Left lung (tissue), 10 donors: ENCODE measurements around the gene NEURL1. TPM values are rescaled to one million over a fixed set of nuclear protein-coding genes. Genes with fewer than 3 reads are reported as not detected.
A peak's percentile ranks its signal among the peaks of the same experiment; 100 is the strongest.

ENCODE experiments used
- ATAC-seq: fragments of 200-7000 bp; cut with Tn5 transposase; one replicate; pipeline ENCODE4 v1.9.1; 2020; ENCODE audit warnings: moderate library complexity
- DNase-seq, 4 donors: peaks; one replicate each; pipeline ENCODE4 v3.0.0-alpha.2; 2013 to 2020
- H3K27ac ChIP-seq, 2 donors: fragments of 200-600 bp; sonication (generic) in 1 of 2; one replicate each; pipeline versions ENCODE4 v1.5.0 to v1.8.0; 2020 to 2021
- H3K27me3 ChIP-seq, 2 donors: fragments of 200-600 bp; sonication (generic) in 1 of 2; one replicate each; pipeline versions ENCODE4 v1.5.0 to v1.8.0; 2020 to 2021
- H3K36me3 ChIP-seq, 2 donors: fragments of 200-600 bp; sonication (generic) in 1 of 2; one replicate each; pipeline versions ENCODE4 v1.5.0 to v1.8.0; 2020 to 2021
- H3K4me1 ChIP-seq, 2 donors: fragments of 200-600 bp; one replicate each; pipeline ENCODE4 v1.8.0; 2021
- H3K4me3 ChIP-seq, 2 donors: fragments of 200-600 bp; sonication (generic) in 1 of 2; one replicate each; pipeline versions ENCODE4 v1.5.0 to v1.8.0; 2020 to 2021; ENCODE audit warnings: mild to moderate bottlenecking in 1 of 2
- H3K9me3 ChIP-seq, 2 donors: fragments of 200-600 bp; sonication (generic) in 1 of 2; one replicate each; pipeline versions ENCODE4 v1.5.0 to v1.8.0; 2020 to 2021
- CTCF ChIP-seq, 2 donors: fragments of 200-600 bp; sonication (generic) in 1 of 2; IDR thresholded peaks; one replicate each; pipeline versions ENCODE4 v1.5.0 to v1.8.0; 2021; ENCODE audit warnings: antibody characterized with exemption in 2 of 2
- intact Hi-C, 2 donors: fragments of 100-400 bp; cut with DNase I; formaldehyde crosslinking; loops; one replicate each; pipeline versions ENCODE4 v1.11.2 to v1.14.2; 2022
- polyA plus RNA-seq, 6 donors: library from polyadenylated mRNA; unstranded; fragments of 120-200 nt; gene quantifications; one replicate each; pipeline ENCODE4 v1.2.1, GENCODE V29; 2013; ENCODE audit not compliant: insufficient read length in 6 of 6
- total RNA-seq, 2 donors: library from RNA; stranded (reverse); fragmentation: NEBNext Ultra II Directional; extraction: Animal tissue kit (Norgen Biotek cat#: 25700); gene quantifications; one replicate each; pipeline ENCODE4 v1.2.1, GENCODE V29; 2021
- donor health status: DM: no; HTN: yes; CAD: no.
- donor health status: DM: no; HTN: no; CAD: no.

The NEURL1 gene
- total and polyA plus RNA-seq, 8 donors = 0.76 to 2.1 (median 1.4) TPM

- Histone ChIP-seq H3K4me3 (no peak overlapping the region), H3K36me3 (no peaks in the 10 kb centered on the region), H3K27me3 (peaks cover 0 to 17% of the 10 kb centered on the region in 2 donors), H3K4me1 (no peaks in the 10 kb centered on the region), H3K9me3 (no peaks in the 10 kb centered on the region), H3K27ac (no peak overlapping the region)
- no peak for TF ChIP-seq CTCF (IDR thresholded peaks at IDR 0.05)
- ATAC-seq (no peak), DNase-seq (no peak)
- intact Hi-C loops = no loop called here
Measured at GRCh38 chr10:103563231-103564115, 70.0 kb downstream of the NEURL1 start.

- intact Hi-C loops = no loop called here
- peaks cover 0 to 10% of the 10 kb centered on the region in 2 donors for H3K27me3 ChIP-seq
- ATAC-seq = no peak
- no peak for DNase-seq
- no peak for TF ChIP-seq CTCF (IDR thresholded peaks at IDR 0.05)
- no peaks in the 10 kb centered on the region for H3K36me3 ChIP-seq
- H3K4me1 ChIP-seq = no peaks in the 10 kb centered on the region
- H3K27ac ChIP-seq = no peak overlapping the region
- H3K9me3 ChIP-seq = no peaks in the 10 kb centered on the region
- no peak overlapping the region for H3K4me3 ChIP-seq
Measured at GRCh38 chr10:103564116-103564501, 70.6 kb downstream of the NEURL1 start.

GRCh38 chr10:103564776-103565520 lies 71.4 kb downstream of the NEURL1 start:
- no peaks in the 10 kb centered on the region for H3K36me3 ChIP-seq
- ATAC-seq (peak; percentile 45), DNase-seq (no peak)
- no peaks in the 10 kb centered on the region for H3K9me3 ChIP-seq
- H3K27ac ChIP-seq = no peak overlapping the region
- H3K27me3 ChIP-seq = peaks cover 0 to 7% of the 10 kb centered on the region in 2 donors
- TF ChIP-seq CTCF (IDR thresholded peaks at IDR 0.05) = peak; percentile 40 to 52
- intact Hi-C loops = no loop called here
- H3K4me3 ChIP-seq = no peak overlapping the region
- no peaks in the 10 kb centered on the region for H3K4me1 ChIP-seq

GRCh38 chr10:103566536-103566935 lies 73.0 kb downstream of the NEURL1 start:
- no peaks in the 10 kb centered on the region for H3K9me3 ChIP-seq
- no peak overlapping the region for H3K4me3 ChIP-seq
- DNase-seq (no peak), ATAC-seq (no peak)
- intact Hi-C loops = no loop called here
- H3K4me1 ChIP-seq = no peaks in the 10 kb centered on the region
- H3K36me3 ChIP-seq = no peaks in the 10 kb centered on the region
- TF ChIP-seq CTCF (IDR thresholded peaks at IDR 0.05) = no peak
- peaks cover 0 to 7% of the 10 kb centered on the region in 2 donors for H3K27me3 ChIP-seq
- H3K27ac ChIP-seq = no peak overlapping the region

GRCh38 chr10:103568505-103568904 lies 75.0 kb downstream of the NEURL1 start:
- peaks cover 0 to 7% of the 10 kb centered on the region in 2 donors for H3K27me3 ChIP-seq
- TF ChIP-seq CTCF (IDR thresholded peaks at IDR 0.05) = no peak
- no peak overlapping the region for H3K4me3 ChIP-seq
- H3K27ac ChIP-seq = no peak overlapping the region
- intact Hi-C loops = no loop called here
- ATAC-seq (no peak), DNase-seq (no peak)
- no peaks in the 10 kb centered on the region for H3K36me3 ChIP-seq
- H3K9me3 ChIP-seq = no peaks in the 10 kb centered on the region
- H3K4me1 ChIP-seq = no peaks in the 10 kb centered on the region
